ENCODE results near the gene ANKRD44.

DNA sequence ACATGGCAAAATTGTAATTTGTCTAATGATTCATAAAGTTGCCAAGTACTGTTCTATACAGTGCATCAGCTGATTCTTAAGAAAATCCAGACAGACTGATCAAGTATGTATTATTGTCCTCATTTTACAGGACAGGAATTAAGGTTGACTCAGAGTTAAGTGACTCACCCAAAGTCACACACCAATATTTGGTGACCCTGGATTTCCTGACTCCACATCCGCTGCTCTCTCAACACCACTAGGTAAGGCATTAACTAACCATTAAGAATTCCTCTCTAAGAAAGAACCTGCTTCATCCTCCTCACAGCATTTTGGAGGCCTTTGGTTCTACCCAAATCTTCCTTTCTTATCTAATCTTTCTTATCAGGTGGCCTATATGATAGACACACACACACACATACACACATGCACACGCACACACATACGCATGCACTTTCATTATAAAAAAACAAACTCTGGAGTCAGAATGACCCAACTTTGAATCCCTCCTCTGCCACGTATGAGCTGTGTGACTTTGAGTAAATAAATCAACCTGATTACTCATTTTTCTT lies 150.8 kb downstream of the ANKRD44 start:
- TF ChIP-seq CTCF (IDR thresholded peaks at IDR 0.05; ENCODE audit: low read depth, low read length, poor library complexity, severe bottlenecking) (no peak), EZH2phosphoT487 (IDR thresholded peaks at IDR 0.05; ENCODE audit: borderline replicate concordance, low read length) (no peak)

All from DOHH2 (cell line).